SH-SY5Y (cell line): ENCODE data around the gene TMOD4.

Experiments used
- GATA2 ChIP-seq: IDR thresholded peaks from 2 replicates; pipeline ENCODE4 v1.6.1; 2011; ENCODE audit warnings: mild to moderate bottlenecking, low read depth, low read length
- GATA3 ChIP-seq: IDR thresholded peaks from 2 replicates; pipeline ENCODE4 v1.6.1; 2011; ENCODE audit warnings: low read depth, mild to moderate bottlenecking, low read length, moderate library complexity

The TMOD4 gene

GRCh38 chr1:151134396-151134795 lies 41.4 kb downstream of the TMOD4 start:
- TF ChIP-seq GATA2 = no peak
- no peak for TF ChIP-seq GATA3

DNA sequence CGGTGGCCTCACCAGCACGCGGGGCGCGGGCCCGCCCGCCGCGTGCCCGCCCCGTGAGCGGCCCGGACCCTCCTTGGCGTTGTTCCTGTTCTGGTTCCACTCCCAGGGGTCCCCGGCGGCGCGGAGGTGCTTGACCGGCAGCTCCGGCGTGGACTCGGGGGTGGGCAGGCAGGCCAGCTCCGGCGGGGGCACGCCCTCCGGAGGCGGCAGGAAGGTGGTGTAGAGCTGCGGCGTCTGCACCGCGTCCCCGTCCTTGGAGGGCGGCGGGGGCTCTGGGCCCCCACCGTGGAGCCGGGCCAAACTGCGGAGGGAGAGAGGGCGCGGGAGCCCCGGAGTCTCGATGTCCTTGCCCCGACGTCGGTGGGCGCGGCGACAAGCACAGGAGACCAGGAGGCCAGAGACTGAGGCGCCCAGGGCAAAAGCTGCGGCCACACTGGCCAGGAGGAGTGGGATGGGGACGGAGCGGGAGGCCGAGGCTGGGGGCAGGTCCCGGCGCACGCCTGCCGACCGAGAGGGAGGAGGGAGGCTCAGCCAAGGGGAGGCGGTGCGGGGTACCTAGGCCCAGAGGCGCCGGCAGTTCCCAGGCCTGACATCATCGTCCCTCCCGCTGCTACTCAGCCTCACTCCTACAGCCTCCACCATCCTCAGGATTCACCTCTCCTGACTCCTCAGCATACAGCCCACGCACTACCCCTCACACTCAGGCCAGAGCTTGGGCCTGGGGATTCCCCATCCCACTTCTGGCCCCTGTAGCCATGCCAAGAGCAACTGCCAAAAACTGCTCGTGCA lies 42.6 kb downstream of the TMOD4 start:
- TF ChIP-seq GATA2 (no peak), GATA3 (no peak)

- TF ChIP-seq GATA2 (no peak), GATA3 (no peak)
Measured at GRCh38 chr1:151132335-151133017, 43.3 kb downstream of the TMOD4 start.

DNA sequence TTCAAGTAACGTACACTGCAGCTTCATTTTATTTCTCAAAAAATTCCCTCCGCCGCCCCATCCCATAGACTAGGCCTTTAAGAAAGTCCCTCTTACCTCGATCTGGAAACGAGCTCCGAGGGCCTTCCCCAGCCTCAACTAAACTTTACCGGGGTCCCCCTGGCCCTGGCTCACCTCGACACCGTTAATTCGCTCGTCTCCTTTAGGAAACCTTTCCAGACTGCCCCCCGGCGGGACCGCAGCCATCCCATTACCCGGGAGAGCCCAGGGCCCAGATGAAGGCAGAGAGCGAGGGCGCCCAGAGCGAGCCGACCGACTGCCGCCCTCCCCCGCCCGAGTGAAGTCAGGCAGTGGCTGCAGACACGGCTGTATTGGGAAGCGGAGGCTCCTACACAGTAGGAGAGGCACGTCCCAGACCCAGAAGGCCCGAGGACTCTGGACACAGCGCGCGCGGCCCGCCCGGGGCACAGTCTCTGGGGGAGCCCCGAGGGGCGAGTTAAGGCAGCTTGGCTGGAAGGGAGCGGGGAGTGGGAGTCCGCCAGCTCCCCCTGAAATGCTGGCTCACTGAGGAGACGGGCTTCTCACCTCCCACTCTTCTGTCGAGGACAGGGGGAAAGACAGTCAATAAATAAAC lies 44.0 kb downstream of the TMOD4 start:
- TF ChIP-seq GATA3 (no peak), GATA2 (no peak)

DNA sequence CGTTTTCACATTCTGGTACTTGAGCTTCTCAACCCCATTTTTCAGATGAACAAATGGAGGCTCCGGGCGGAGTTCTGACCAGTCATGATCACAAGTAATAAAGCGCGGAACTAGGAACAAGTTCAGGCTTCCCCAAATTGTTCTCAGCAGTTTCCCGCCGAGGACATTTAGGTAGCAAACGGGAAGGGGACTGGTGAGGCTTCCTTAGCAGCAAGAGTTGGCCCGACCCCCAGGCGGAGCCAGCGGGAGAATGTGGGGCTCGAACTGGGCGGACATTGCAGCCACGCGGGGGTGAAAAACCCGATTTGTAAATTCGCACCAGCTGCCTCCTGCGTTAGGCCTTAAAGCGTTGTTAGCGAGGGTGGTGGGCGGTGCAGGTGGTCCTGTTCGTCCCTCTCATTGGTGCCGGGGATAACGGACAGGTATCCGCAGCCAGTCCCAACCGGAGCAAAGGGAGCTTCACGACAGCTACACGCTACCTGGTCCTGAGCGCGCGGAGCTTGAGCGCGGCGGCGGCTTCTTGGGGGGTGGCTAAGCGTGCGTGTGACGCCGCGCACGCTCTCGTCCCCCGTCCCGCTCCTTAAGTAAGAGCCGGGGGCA lies 44.7 kb downstream of the TMOD4 start:
- no peak for TF ChIP-seq GATA2
- TF ChIP-seq GATA3 = no peak

DNA sequence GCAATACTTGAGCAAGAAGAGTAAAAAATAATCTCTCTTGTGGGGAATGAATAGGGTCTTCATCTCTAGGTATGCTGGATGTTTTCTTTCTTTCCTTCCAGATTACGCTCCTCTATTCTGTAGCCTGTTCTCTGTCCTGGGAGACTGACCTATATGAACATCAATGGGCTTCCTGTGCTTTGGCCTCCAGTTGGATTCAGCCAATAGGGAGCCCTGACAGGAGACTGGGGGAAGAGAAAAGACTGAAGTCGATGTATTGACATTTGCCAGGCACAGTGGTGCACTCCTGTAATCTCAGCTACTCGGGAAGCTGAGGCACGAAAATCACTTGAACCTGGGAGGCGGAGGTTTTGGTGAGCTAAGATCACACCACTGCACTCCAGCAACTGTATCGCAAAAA lies 47.0 kb downstream of the TMOD4 start:
- TF ChIP-seq GATA2 = no peak
- no peak for TF ChIP-seq GATA3

- no peak for TF ChIP-seq GATA2
- TF ChIP-seq GATA3 = no peak
Measured at GRCh38 chr1:151124763-151125403, 50.9 kb downstream of the TMOD4 start.
